Stimulated activated CD4-positive, alpha-beta T cell treated with anti-CD3 and anti-CD28 coated beads, Interleukin-1b, Interleukin-23, amount 100 ng/mL, for 24 hours (primary cell): ENCODE measurements around the gene KRT73.

Experiments used
- DNase-seq, 4 experiments: peaks; one replicate each; pipeline ENCODE4 v3.0.0-alpha.2; 2020; ENCODE audit warnings: low read depth in 4 of 4, low spot score in 1 of 4

Gene KRT73

GRCh38 chr12:52573743-52574142 lies 44.6 kb downstream of the KRT73 start, which contains the start of gene KRT74:
TSS of gene KRT74 (minus strand) at chr12:52573843. CDS start at chr12:52573777, 66 bp downstream.
- no peak for DNase-seq

- no peak for DNase-seq
These were observed 45.1 kb downstream of the KRT73 start for GRCh38 chr12:52573306-52573705.

DNA sequence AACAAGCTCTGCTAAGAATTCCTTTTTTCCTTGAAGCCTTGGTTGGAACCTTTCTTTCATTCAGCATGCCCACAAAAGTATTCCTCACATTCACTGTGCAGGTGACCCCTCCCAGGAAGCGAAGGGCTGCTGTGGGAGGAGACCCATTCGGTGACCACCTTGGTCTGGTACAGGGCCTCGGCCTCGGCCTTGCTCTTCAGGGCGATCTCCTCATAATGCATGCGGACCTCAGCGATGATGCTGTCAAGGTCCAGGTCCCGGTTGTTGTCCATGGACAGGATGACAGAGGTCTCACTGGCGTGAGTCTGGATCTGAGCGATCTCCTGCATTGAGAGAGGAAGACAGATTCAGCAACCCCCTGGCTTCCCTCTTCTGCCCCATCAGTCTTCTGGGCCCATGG lies 47.8 kb downstream of the KRT73 start:
- DNase-seq = no peak

DNA sequence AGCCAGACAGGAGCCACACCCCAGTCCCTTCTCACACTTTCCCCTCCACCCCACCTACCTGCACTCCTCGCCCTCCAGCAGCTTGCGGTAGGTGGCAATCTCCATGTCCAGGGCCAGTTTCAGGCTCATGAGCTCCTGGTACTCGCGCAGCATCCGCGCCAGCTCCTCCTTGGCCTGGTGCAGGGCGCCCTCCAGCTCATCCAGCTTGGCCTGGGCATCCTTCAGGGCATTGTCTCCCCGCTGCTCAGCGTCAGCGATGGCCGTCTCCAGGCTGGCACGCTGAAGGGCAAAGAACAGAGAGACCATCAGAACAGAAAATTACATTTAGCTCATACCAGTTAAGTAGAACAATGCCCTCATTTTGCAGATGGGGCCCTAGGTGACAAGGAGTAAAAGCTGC lies 50.2 kb downstream of the KRT73 start:
- no peak for DNase-seq

- DNase-seq = no peak
These were observed 51.5 kb downstream of the KRT73 start for GRCh38 chr12:52566847-52567291.

GRCh38 chr12:52564582-52564981 lies 53.8 kb downstream of the KRT73 start:
- no peak for DNase-seq

DNA sequence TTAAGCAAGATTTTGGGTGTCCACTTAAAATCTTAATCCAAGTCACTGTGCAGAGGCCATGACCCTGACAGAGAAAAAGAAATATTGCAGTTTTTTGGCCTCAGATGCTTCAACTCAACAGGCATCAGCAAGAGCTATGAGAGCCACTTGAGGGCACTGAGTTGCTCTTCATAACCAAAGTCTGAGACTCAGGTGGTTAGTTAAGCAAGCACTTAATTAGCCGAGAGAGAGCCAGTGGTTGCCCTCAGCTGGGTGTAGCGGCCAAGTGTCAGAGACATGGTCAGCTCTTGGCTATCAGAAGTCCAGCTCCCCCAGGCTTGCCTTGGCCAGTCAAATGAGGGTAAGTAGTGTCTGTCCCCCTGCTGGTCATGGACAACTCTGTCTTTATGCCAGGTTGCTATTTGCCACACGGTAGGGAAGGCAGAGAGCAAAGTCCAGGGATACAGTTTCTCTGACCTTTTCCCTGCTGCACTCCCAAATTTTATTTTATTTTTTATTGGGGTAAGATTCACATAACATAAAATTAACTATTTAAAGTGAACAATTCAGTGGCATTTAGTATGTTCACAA lies 56.4 kb downstream of the KRT73 start:
- no peak for DNase-seq

- no peak for DNase-seq
These were observed 58.4 kb downstream of the KRT73 start for GRCh38 chr12:52559979-52560378.

GRCh38 chr12:52558781-52559445 lies 59.4 kb downstream of the KRT73 start:
- no peak for DNase-seq
